Superior temporal gyrus (tissue), 1 donor: ENCODE measurements around the gene ADGRG7.
"Not testable (repeated sequence)": the region's sequence is repeated elsewhere in the genome, so short reads cannot be mapped to it uniquely, and the experiment has no call there.

Experiments
- DNase-seq: peaks from one replicate; pipeline ENCODE4 v3.0.0-alpha.2; 2016; ENCODE audit errors: extremely low spot score

Gene ADGRG7

DNA sequence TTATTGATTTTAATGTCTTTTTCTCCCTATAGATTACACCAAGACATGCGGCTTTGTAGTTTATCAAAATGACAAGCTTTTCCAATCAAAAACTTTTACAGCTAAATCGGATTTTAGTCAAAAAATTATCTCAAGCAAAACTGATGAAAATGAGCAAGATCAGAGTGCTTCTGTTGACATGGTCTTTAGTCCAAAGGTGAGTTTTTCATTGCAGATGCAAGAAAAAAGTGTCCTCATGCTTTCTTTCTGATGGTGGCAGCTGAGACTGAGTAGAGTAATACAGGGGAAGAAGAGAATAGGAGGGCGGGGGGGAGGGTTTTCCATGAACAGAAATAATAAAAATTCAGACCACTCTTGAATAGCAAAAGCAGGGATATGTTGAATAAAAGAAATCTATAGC, 36.5 kb downstream of the ADGRG7 start:
- no peak for DNase-seq

DNA sequence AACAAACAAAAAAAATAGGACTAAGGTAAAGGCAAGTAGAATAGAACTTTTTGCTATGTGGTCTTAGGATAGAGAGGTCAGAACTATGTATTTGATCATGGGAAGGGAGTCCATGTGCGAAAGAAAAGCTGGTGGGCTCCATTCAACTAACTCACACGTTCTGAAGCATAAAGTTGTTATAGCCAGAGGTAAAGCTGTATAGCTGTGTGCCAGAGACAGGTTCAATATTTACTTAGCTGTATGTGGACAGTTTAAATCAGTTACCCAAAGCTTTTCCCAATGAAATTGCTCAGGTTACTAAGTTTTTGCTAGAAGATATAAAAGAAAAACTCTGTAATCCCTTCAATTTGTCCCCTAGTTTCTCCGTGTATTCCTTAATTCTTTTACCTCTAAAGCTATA, 37.8 kb downstream of the ADGRG7 start:
- no peak for DNase-seq

DNA sequence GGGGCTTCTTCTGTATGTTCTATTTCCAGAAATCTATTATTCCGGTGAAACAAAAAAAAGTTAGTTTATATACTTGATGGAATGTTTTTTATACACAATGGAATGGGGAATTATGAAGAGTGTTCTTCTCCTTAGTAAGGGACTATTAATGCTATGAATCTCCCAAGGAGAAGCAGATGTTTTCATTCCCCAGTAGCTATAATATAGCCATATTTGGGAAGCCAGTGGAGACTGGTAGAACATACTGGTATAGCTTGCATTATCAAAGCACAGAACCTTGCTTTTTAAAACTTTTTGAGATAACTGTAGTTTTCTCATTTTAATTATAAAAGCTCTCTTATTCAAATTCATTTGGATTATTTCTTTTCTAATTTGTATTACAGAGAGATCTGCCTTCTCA, 38.3 kb downstream of the ADGRG7 start:
- DNase-seq = no peak

DNA sequence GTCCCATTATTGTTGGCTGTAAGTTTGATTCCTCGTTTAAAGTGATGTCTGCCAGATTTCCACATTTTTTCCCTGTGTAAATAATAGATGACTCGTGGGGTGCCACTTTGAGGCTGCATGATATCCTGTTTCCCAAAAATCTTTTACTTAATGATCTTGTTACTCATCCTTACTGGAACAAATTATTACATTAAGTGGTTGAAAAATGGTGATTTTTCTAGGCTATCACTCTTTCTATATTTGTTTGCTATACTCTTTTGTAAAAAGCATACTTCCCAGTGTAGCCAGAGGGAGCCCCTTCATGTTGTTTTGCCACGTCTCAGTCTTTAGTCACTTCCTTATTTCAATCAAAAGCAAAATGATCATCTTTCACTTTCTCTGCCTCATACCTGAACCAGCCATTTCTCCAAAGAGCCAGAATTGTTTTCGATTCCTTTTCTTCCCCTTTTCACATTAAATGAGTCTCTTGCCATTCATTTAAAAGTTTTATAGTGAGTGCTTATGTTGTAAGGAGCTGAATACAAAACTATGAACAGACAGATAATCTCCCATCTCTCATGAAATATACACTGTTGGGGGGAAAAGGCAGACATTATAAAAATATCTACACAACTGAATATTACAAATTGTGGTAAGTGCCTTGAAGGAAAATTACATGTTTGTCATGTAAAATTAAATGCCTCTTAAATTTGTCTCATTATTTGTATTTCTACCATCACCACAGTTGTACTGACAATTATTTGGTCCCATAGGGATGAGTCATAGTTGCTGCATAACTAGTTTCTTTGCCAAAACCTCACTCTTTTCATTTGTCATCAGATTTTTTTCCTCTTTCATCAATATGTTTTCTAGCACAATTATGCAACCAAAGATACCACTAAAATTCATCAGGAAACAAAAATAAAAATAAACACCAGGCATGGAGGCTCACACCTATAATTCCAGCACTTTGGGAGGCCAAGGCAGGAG, 41.5 kb downstream of the ADGRG7 start:
- no peak for DNase-seq

DNA sequence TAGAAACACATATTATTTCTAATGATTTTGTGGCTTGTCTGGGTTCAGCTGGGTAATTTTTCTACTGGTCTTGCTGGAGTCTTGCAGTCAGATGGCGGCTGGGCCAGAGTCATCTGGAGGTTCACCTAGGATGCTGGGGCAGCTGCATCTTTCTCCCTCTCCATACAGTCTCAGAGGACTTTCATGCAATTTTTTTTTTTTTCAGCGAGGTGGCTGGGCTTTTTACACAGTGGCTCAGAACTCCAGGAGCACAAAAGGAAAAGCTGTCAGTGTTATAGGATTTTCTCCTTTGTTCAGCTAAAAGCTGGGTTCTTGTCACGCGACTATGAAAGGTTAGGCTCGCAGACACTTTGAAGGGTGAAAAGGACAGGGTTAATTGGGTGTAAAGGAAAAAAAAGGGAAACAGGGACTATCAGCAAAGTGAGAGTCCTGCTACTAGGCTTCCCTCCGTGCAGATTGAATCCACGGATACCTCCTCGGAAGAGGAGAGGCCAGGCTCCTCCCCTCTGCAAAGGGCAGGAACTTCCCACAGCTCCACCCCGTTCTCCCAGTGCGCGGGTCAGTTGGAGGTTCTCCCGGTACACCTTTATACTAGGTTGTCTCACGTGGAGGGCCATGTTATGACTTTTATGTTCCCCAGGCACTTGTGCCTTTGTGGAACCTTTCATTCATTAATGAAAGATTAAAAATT, 44.3 kb downstream of the ADGRG7 start:
- no peak for DNase-seq

- no peak for DNase-seq
Measured at GRCh38 chr3:100656945-100657344, 47.5 kb downstream of the ADGRG7 start.

DNA sequence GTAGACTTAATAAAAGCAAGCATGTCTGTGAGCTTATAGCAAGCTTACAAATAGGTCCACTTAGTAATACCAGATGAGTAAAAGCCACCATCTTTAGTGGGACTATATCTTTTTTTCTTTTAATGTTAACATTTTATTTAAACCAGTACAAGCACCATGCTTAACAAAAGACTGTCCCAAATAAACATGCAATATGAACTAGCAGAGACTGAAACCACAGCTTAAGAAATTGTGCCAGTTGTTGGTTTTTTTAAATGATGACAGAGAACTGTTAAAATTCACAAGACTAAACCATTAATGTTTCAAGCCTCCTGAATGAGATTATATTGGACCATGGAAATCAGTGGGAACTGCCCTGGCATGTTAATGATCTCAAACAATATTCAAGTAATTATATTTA, 51.9 kb downstream of the ADGRG7 start:
- DNase-seq = not testable (repeated sequence)

GRCh38 chr3:100662113-100662823, 52.9 kb downstream of the ADGRG7 start:
- DNase-seq = no peak

GRCh38 chr3:100665230-100665629, 55.8 kb downstream of the ADGRG7 start:
- DNase-seq = no peak

GRCh38 chr3:100666699-100667098, 57.3 kb downstream of the ADGRG7 start:
- DNase-seq = not testable (repeated sequence)

- DNase-seq = not testable (repeated sequence)
Measured at GRCh38 chr3:100667316-100667715, 57.9 kb downstream of the ADGRG7 start.

DNA sequence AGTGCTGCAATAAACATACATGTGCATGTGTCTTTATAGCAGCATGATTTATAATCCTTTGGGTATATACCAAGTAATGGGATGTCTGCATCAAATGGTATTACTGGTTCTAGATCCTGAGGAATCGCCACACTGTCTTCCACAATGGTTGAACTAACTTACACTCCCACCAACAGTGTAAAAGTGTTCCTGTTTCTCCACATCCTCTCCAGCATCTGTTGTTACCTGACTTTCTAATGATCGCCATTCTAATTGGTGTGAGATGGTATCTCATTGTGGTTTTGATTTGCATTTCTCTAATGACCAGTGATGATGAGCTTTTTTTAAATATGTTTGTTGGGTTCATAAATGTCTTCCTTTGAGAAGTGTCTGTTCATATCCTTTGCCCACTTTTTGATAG, 61.6 kb downstream of the ADGRG7 start:
- not testable (repeated sequence) for DNase-seq

DNA sequence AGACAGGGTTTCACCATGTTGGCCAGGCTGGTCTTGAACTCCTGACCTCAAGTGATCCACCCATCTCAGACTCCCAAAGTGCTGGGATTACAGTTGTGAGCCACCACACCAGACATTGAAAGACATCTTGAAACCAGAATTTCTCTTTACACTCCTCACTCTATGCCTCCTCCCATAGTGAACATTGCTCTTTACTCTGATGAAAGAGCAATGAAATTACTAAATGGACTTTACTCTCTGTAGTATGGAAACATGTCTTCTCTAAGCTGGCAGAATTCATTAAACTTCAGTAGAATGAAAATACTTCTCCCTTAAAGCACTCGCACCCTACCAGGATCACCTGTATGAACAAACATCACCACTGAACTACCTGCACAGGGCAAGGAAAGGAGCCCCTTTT, 72.1 kb downstream of the ADGRG7 start:
- DNase-seq = no peak

- no peak for DNase-seq
Measured at GRCh38 chr3:100682056-100682853, 72.9 kb downstream of the ADGRG7 start.

GRCh38 chr3:100682854-100683760, 73.7 kb downstream of the ADGRG7 start:
- DNase-seq = no peak

- no peak for DNase-seq
Measured at GRCh38 chr3:100693225-100693624, 83.8 kb downstream of the ADGRG7 start.

GRCh38 chr3:100695696-100696095, 86.3 kb downstream of the ADGRG7 start:
- no peak for DNase-seq

DNA sequence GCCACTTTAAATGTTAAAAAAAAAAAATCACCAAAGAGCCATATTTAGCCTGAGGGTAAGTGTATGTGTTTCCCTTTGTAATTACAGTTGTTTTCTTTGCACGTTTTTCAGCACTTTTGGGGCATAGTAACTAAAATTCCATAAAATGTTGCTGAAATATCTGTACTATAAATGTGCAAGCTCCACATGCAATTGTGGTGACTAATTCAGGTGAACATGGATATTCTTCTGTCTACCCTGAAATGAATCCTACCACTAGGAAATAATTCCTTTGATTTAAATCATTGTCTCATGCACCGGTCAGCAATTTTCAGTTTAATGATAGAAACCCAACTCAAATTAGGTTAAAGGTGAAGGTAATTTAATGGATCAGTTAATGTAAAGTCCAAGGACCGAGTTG, 86.8 kb downstream of the ADGRG7 start:
- DNase-seq = no peak

DNA sequence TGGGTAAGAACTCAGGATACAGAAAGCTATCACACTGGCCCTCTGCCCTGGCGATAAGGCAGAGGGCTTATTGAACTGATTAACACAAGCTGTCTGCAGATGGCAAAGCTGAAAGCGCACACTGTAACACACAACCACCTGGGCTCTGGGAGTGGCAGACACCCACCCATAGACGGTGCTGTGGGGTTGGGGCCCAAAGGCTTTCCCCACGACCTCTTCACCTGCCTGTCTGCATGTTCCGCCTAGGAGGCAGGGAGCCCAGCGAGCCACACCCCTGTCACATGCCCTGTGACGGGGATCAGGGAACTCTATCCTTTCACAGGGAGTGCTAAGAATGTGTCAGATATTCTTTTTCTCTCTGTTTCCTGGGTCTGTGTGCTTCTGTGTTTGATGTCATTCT, 87.8 kb downstream of the ADGRG7 start:
- no peak for DNase-seq

- no peak for DNase-seq
Measured at GRCh38 chr3:100697723-100698285, 88.4 kb downstream of the ADGRG7 start.
